Heart left ventricle (tissue), 16 donors: ENCODE data around the gene CPLX1. TPM values are rescaled to one million over a fixed set of nuclear protein-coding genes. Genes with fewer than 3 reads are reported as not detected.

Experiments
- ATAC-seq, 4 donors: fragments of 200-7000 bp; cut with Tn5 transposase; one replicate each; pipeline ENCODE4 v1.9.1; 2020 to 2022; ENCODE audit warnings: moderate library complexity in 4 of 4, mild to moderate bottlenecking in 3 of 4, moderate number of reproducible peaks in 1 of 4
- DNase-seq, 5 donors: peaks; one replicate each; pipeline ENCODE4 v3.0.0-alpha.2; 2020
- H3K27ac ChIP-seq, 12 donors: fragments of 200-600 bp; sonication (generic) in 4 of 12; one replicate each; pipeline versions ENCODE4 v1.5.0 to v1.8.0; 2016 to 2022; ENCODE audit warnings: mild to moderate bottlenecking in 2 of 12
- H3K27me3 ChIP-seq, 9 donors: fragments of 200-600 bp; sonication (generic) in 2 of 9; one replicate each; pipeline versions ENCODE4 v1.5.1 to v1.8.0; 2016 to 2022; ENCODE audit warnings: mild to moderate bottlenecking in 3 of 9
- H3K36me3 ChIP-seq, 9 donors: fragments of 200-600 bp; sonication (generic) in 2 of 9; one replicate each; pipeline versions ENCODE4 v1.5.0 to v1.8.0; 2018 to 2022; ENCODE audit warnings: mild to moderate bottlenecking in 2 of 9
- H3K4me1 ChIP-seq, 12 donors: fragments of 200-600 bp; sonication (generic) in 4 of 12; one replicate each; pipeline versions ENCODE4 v1.5.0 to v1.8.0; 2016 to 2022; ENCODE audit warnings: mild to moderate bottlenecking in 3 of 12
- H3K4me3 ChIP-seq, 12 donors: fragments of 200-600 bp; sonication (generic) in 4 of 12; one replicate each; pipeline versions ENCODE4 v1.5.0 to v1.8.0; 2017 to 2022; ENCODE audit warnings: mild to moderate bottlenecking in 9 of 12, moderate library complexity in 4 of 12
- H3K9me3 ChIP-seq, 12 donors: fragments of 200-600 bp; sonication (generic) in 4 of 12; one replicate each; pipeline versions ENCODE4 v1.5.0 to v1.8.0; 2016 to 2022; ENCODE audit warnings: mild to moderate bottlenecking in 1 of 12
- POLR2A ChIP-seq, 2 donors: fragments of 450-650 bp; IDR thresholded peaks; one replicate each; pipeline ENCODE4 v1.6.1; 2017; ENCODE audit warnings: antibody characterized with exemption in 2 of 2, mild to moderate bottlenecking in 2 of 2, moderate library complexity in 2 of 2
- WGBS, 4 donors: extraction: QIAGEN DNeasy Blood & Tissue Kit in 2 of 4; methylation state at CpG; one replicate each; pipeline versions ENCODE4 v1.1.5 to v1.1.7; 2013 to 2018; 5-methylcytosine and 5-hydroxymethylcytosine counted together
- intact Hi-C, 10 donors: fragments of 100-400 bp; cut with DNase I; formaldehyde crosslinking; loops; one replicate each; pipeline versions ENCODE4 v1.11.1 to v1.14.2; 2022
- polyA plus RNA-seq, 2 donors: library from polyadenylated mRNA; stranded (reverse); fragments of 200-250 nt; gene quantifications; one replicate each; pipeline ENCODE4 v1.2.3, GENCODE V29; 2013
- total RNA-seq, 9 donors: library from RNA; depleted of rRNA in 2 of 9; stranded (reverse); fragments of >200 nt in 2 of 9; fragmentation: NEBNext Ultra II Directional in 3 of 9; extraction: Animal tissue kit (Norgen Biotek cat#: 25700) in 3 of 9; gene quantifications; one replicate each; pipeline versions ENCODE4 v1.1.0 to v1.2.4, GENCODE V29; 2016 to 2023
- TF ChIP-seq, protein P1 (sequence below), 12 donors: fragments of 200-600 bp; sonication (generic) in 4 of 12; IDR thresholded peaks; one replicate each; pipeline versions ENCODE4 v1.5.0 to v1.8.0; 2018 to 2022; ENCODE audit warnings: antibody characterized with exemption in 12 of 12, mild to moderate bottlenecking in 5 of 12
- donor health status: ischemic (EF 13 %, LVEDD 7.1; RV severe dilation, severe dysfunction).
- donor health status: healthy with polysubstance abuse.
- donor health status: DM: no; HTN: yes; CAD: no.
- donor health status: DM: no; HTN: no; CAD: no.
- donor health status: ischemic (EF 25% LVEDD 6.9; RV normal size, moderate dysfunction).
- donor health status: ischemic (EF 25% LVEDD 5.7; RV mildly dilated, moderate dysfunction).
- donor health status: healthy.
- donor health status: DM: yes; HTN: yes; CAD: no.
- donor health status: ischemic (EF 35%, LVEDD 5.7; RV mildly dilated, moderate dysfunction).
- donor health status: nonischemic (EF 11% LVEDD 7.7; RV severe dilation, severe dysfunction).
- donor health status: DM: yes; HTN: yes; CAD: no.
- donor health status: PGD.
- donor health status: ischemic (EF 29% LVEDD 5.4; RV normal size, mild dysfunction).
- donor health status: nonischemic (EF 23%, LVEDD 6.1; RV moderate dilation, normal function).

The CPLX1 gene
- total and polyA plus RNA-seq, 11 donors, result 0.75 to 7.0 (median 3.3) TPM

DNA sequence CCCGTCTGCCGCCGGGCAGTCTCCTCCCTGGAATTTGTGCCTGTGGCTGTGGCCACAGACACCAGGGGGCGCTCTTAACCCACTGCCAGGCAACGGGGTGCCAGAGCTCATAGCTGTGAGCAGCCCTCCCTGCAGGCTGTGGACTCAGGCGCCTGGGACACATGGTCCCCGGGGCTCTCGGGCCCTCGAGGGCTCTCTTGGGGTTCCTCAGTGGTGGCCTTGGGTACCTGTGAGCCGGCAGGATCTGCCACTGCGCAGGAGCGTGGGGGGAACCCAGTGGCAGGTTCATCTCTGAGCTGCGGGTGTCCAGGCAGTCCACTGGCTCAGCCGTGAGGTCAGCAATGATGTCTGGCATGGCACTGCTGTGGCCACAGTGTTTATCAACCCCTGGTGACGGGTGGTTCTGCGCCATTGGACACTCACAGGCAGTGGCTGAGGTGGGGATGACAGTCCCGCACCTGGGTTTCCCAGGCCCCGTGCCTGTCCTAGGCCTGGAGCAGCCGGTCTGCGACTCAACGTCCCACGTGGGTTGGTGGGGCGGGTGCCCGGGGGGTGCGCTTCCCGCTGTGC lies 83.1 kb downstream of the CPLX1 start:
- no peak for TF ChIP-seq POLR2A (IDR thresholded peaks at IDR 0.05)
- TF ChIP-seq, protein P1, sequence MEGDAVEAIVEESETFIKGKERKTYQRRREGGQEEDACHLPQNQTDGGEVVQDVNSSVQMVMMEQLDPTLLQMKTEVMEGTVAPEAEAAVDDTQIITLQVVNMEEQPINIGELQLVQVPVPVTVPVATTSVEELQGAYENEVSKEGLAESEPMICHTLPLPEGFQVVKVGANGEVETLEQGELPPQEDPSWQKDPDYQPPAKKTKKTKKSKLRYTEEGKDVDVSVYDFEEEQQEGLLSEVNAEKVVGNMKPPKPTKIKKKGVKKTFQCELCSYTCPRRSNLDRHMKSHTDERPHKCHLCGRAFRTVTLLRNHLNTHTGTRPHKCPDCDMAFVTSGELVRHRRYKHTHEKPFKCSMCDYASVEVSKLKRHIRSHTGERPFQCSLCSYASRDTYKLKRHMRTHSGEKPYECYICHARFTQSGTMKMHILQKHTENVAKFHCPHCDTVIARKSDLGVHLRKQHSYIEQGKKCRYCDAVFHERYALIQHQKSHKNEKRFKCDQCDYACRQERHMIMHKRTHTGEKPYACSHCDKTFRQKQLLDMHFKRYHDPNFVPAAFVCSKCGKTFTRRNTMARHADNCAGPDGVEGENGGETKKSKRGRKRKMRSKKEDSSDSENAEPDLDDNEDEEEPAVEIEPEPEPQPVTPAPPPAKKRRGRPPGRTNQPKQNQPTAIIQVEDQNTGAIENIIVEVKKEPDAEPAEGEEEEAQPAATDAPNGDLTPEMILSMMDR (IDR thresholded peaks at IDR 0.05), result peak; percentile 80 to 95 (median 90)
- Histone ChIP-seq H3K27me3 (no peaks in the 10 kb centered on the region), H3K4me1 (no peaks in the 10 kb centered on the region), H3K4me3 (no peak overlapping the region), H3K36me3 (peaks cover 0 to 59% (median 44%) of the 10 kb centered on the region in 9 donors), H3K27ac (no peak overlapping the region), H3K9me3 (no peaks in the 10 kb centered on the region)
- ATAC-seq (peak; percentile 22 to 89 (median 86)), DNase-seq (peak; percentile 57 to 83 (median 64))
- intact Hi-C loops, result loop anchor here in 5 of 10 donors (5.0 to 10.0 kb wide), 3 partner anchors 242 to 252 kb away; partner anchors contain the start of genes IDUA (in 4 of the 5) and SLC26A1 (in 1 of the 5)
- WGBS, 4 donors, result 74 to 82% (median 80%) methylated on average over 18 to 26 of the region's 26 CpGs

DNA sequence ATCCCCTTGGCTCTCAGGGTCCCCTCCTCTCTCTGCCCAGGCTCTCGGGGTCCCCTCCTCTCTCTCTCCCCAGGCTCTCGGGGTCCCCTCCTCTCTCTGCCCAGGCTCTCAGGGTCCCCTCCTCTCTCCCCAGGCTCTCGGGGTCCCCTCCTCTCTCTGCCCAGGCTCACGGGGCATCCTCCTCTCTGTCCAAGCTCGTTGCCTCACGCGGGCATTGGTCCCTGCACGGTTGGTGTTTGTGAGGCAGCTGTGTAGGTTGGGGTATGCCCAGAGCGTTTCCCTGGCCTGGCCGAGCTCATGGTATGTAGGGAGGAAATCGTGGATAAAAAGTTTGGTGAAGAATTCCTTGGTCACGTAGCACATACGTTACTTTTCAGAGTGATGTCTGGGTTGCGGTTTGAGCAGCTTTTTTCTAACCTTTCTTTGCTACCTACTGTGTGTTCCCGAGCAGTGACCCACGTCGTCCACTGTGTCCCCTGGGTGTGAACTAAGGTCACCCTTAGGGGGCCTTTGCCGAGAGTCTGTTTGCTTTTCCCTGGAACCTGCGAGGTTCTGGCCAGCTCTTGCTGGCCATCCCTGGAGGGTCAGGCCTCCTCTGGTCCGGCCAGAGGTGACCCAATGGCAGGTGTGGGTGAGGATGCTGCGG lies 83.7 kb downstream of the CPLX1 start:
- H3K4me1 ChIP-seq, result no peaks in the 10 kb centered on the region
- TF ChIP-seq, protein P1 (IDR thresholded peaks at IDR 0.05), result no peak
- no peak for TF ChIP-seq POLR2A (IDR thresholded peaks at IDR 0.05)
- H3K27me3 ChIP-seq, result no peaks in the 10 kb centered on the region
- 75 to 84% (median 82%) methylated on average over 19 to 21 of the region's 21 CpGs for WGBS, 4 donors
- DNase-seq, result no peak
- intact Hi-C loops, result loop anchor here in 5 of 10 donors (5.0 to 10.0 kb wide), 3 partner anchors 243 to 253 kb away; partner anchors contain the start of genes IDUA (in 4 of the 5) and SLC26A1 (in 1 of the 5)
- no peak overlapping the region for H3K27ac ChIP-seq
- H3K9me3 ChIP-seq, result no peaks in the 10 kb centered on the region
- no peak overlapping the region for H3K4me3 ChIP-seq
- H3K36me3 ChIP-seq, result peaks cover 0 to 62% (median 49%) of the 10 kb centered on the region in 9 donors
- peak in 1 of 4 donors; percentile 6 for ATAC-seq

DNA sequence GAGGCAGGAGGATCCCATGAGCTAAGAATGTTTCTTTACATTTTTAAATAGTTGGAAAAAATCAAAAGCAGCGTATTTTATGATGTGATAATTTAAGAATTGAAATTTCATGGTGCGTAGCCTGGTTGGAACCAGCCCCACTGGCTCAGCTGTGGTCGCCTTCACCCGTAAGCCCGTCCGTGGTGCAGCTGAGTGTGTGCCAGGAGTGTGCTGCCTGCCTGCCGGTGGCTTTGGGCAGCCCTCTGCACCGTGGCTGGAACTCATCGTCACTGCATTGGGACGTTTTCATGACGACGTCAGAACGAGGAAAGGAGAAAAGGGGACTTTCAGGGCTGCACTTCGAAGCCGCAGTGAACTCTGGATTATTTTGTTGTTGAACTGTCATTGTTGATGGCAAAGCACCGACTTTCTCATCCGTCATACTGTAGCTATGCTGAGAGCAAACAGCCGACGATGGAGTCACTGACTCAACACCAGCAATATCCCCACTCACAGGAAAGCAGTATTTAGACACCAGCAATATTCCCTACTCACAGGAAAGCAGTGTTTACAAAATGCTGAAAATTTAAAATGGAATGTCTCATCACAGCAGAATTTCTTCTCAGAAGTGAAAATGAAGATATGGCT lies 85.2 kb downstream of the CPLX1 start:
- intact Hi-C loops, result loop anchor here in 5 of 10 donors (5.0 to 10.0 kb wide), 3 partner anchors 244 to 254 kb away; partner anchors contain the start of genes IDUA (in 4 of the 5) and SLC26A1 (in 1 of the 5)
- H3K4me3 ChIP-seq, result no peak overlapping the region
- no peak for DNase-seq
- H3K36me3 ChIP-seq, result peaks cover 0 to 72% (median 60%) of the 10 kb centered on the region in 9 donors
- H3K9me3 ChIP-seq, result no peaks in the 10 kb centered on the region
- WGBS, 4 donors, result 83 to 86% (median 85%) methylated on average over 19 of the region's 19 CpGs
- no peak for ATAC-seq
- no peaks in the 10 kb centered on the region for H3K4me1 ChIP-seq
- H3K27me3 ChIP-seq, result no peaks in the 10 kb centered on the region
- TF ChIP-seq POLR2A (IDR thresholded peaks at IDR 0.05), result no peak
- TF ChIP-seq, protein P1 (IDR thresholded peaks at IDR 0.05), result no peak
- no peak overlapping the region for H3K27ac ChIP-seq

DNA sequence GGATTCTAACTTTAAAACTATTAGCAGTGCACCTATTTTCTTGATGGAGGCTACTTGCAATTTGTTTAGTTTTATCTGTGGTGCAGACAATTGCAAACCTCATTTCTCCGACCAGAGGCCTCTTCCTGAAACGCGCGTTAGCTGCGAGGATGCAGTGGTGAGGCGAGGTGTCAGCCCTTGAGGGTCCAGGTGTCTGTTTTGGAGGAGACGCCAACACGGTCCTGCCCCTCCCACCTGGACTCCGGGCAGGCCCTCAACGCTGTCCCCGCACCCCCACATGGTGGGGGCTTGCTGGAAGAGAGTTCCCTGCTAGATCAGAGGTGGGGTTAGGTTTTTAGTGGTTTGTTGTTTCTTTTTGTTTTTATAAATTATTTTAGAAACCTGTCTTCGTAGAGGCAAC lies 85.9 kb downstream of the CPLX1 start:
- Histone ChIP-seq H3K27ac (no peak overlapping the region), H3K27me3 (no peaks in the 10 kb centered on the region), H3K9me3 (no peaks in the 10 kb centered on the region), H3K36me3 (peaks cover 0 to 79% (median 67%) of the 10 kb centered on the region in 9 donors), H3K4me3 (no peak overlapping the region), H3K4me1 (no peaks in the 10 kb centered on the region)
- WGBS, 4 donors, result 86 to 89% (median 89%) methylated on average over 12 of the region's 12 CpGs
- intact Hi-C loops, result loop anchor here in 5 of 10 donors (5.0 to 10.0 kb wide), 3 partner anchors 245 to 255 kb away; partner anchors contain the start of genes IDUA (in 4 of the 5) and SLC26A1 (in 1 of the 5)
- TF ChIP-seq POLR2A (IDR thresholded peaks at IDR 0.05), result no peak
- TF ChIP-seq, protein P1 (IDR thresholded peaks at IDR 0.05), result no peak
- ATAC-seq (no peak), DNase-seq (no peak)
